Esophagus squamous epithelium (tissue), 4 donors: ENCODE data around the gene LRP1B.

Source experiments
- POLR2A ChIP-seq, 4 donors: fragments of 450-650 bp; IDR thresholded peaks; one replicate each; pipeline ENCODE4 v1.6.1; 2017; ENCODE audit warnings: antibody characterized with exemption in 4 of 4, mild to moderate bottlenecking in 4 of 4, moderate library complexity in 3 of 4
- TF ChIP-seq, protein P1 (sequence below), 6 experiments: fragments of 450-650 bp in 4 of 6; fragments of 200-600 bp in 2 of 6; sonication (generic) in 2 of 6; IDR thresholded peaks; one replicate each; pipeline ENCODE4 v1.5.1; 2016 to 2019; ENCODE audit warnings: antibody characterized with exemption in 6 of 6, mild to moderate bottlenecking in 4 of 6, moderate library complexity in 4 of 6

DNA sequence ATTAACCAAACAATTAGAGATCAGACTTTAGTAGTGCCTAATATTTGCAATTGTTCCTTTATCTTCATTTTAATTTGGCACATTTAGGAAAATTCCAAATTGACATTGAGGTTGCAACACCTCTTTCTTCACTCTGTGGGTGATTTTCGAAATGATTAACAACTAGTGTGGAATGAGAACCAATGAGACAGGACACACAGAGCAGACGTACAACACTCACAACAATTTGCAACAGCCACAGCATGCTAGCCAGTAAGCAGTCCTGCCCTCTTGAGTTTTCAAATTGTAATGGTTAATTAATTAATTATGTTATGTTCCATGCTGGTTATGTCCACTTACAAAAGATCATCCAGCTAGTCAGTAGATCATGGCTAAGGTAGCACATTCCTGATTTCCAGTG lies 339.3 kb downstream of the LRP1B start:
- TF ChIP-seq, protein P1, sequence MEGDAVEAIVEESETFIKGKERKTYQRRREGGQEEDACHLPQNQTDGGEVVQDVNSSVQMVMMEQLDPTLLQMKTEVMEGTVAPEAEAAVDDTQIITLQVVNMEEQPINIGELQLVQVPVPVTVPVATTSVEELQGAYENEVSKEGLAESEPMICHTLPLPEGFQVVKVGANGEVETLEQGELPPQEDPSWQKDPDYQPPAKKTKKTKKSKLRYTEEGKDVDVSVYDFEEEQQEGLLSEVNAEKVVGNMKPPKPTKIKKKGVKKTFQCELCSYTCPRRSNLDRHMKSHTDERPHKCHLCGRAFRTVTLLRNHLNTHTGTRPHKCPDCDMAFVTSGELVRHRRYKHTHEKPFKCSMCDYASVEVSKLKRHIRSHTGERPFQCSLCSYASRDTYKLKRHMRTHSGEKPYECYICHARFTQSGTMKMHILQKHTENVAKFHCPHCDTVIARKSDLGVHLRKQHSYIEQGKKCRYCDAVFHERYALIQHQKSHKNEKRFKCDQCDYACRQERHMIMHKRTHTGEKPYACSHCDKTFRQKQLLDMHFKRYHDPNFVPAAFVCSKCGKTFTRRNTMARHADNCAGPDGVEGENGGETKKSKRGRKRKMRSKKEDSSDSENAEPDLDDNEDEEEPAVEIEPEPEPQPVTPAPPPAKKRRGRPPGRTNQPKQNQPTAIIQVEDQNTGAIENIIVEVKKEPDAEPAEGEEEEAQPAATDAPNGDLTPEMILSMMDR (IDR thresholded peaks at IDR 0.05) = no peak
- TF ChIP-seq POLR2A (IDR thresholded peaks at IDR 0.05) = no peak
